Activated CD4-positive, alpha-beta memory T cell treated with anti-CD3 and anti-CD28 coated beads, Interleukin-2, amount 10 ng/mL, durations not matched to agents 7 days and 5 days (primary cell): ENCODE data around the gene WFDC1. TPM values are rescaled to one million over a fixed set of nuclear protein-coding genes. Genes with fewer than 3 reads are reported as not detected.

Experiments used
- CTCF ChIA-PET: fragments of 350-600 bp; sonication (Branson Sonifier 250); formaldehyde crosslinking; loops from one replicate; lab custom pipeline; 2021; ENCODE audit warnings: antibody characterized with exemption, inconsistent platforms; lab: Charles Lee
- POLR2A ChIA-PET: fragments of 350-600 bp; sonication (Branson Sonifier 250); formaldehyde crosslinking; loops from one replicate; lab custom pipeline; 2021; ENCODE audit warnings: antibody characterized with exemption; lab: Charles Lee
- DNase-seq: peaks from one replicate; pipeline ENCODE4 v3.0.0-alpha.2; 2020
- H3K27ac Mint-ChIP-seq: one replicate; pipeline ENCODE4 v1.8.0; 2021; ENCODE audit warnings: mild to moderate bottlenecking, mixed read lengths
- H3K27me3 Mint-ChIP-seq: one replicate; pipeline ENCODE4 v1.8.0; 2021; ENCODE audit warnings: mixed read lengths
- H3K36me3 Mint-ChIP-seq: one replicate; pipeline ENCODE4 v1.8.0; 2021; ENCODE audit warnings: low read depth, mixed read lengths
- H3K4me1 Mint-ChIP-seq: one replicate; pipeline ENCODE4 v1.8.0; 2021; ENCODE audit warnings: mixed read lengths
- H3K4me3 Mint-ChIP-seq: one replicate; pipeline ENCODE4 v1.8.0; 2021; ENCODE audit warnings: mild to moderate bottlenecking, mixed read lengths
- H3K9me3 Mint-ChIP-seq: one replicate; pipeline ENCODE4 v1.8.0; 2021; ENCODE audit warnings: mixed read lengths
- total RNA-seq, 2 experiments: library from RNA; stranded (reverse); gene quantifications; one replicate each; pipeline ENCODE4 v1.2.3, GENCODE V29; 2021

Gene WFDC1
- total RNA-seq: not detected

GRCh38 chr16:84294531-84295142 lies at the start of gene WFDC1:
Gene WFDC1 (plus strand): TSS chr16:84294878. CDS start chr16:84294972, 94 bp downstream.
- ChIA-PET CTCF (no interaction called here), POLR2A (no interaction called here)
- H3K4me3 Mint-ChIP-seq: no peak within 1 kb of the TSS
- peaks cover 53% of the 10 kb centered on the region for H3K27me3 Mint-ChIP-seq
- H3K4me1 Mint-ChIP-seq: no peaks in the 10 kb centered on the region
- H3K36me3 Mint-ChIP-seq: no peaks in the 10 kb centered on the region
- no peak for DNase-seq
- no peak within 1 kb of the TSS for H3K27ac Mint-ChIP-seq
- H3K9me3 Mint-ChIP-seq: no peaks in the 10 kb centered on the region

- POLR2A ChIA-PET: no interaction called here
- Mint-ChIP-seq H3K36me3 (no peaks in the 10 kb centered on the region), H3K4me3 (no peak overlapping the region), H3K27me3 (peaks cover 8% of the 10 kb centered on the region), H3K4me1 (no peaks in the 10 kb centered on the region), H3K9me3 (no peaks in the 10 kb centered on the region), H3K27ac (no peak overlapping the region)
- DNase-seq: no peak
- CTCF ChIA-PET: interaction anchor here (0.5 to 1.1 kb wide), 2 partner anchors 31 to 1537 kb away, joined by 3 to 5 read pairs; no protein-coding TSS in a partner anchor
These were observed 48.6 kb upstream of the WFDC1 start for GRCh38 chr16:84245956-84246678.

- Mint-ChIP-seq H3K27ac (no peak overlapping the region), H3K4me3 (no peak overlapping the region), H3K27me3 (peaks cover 11% of the 10 kb centered on the region), H3K36me3 (no peaks in the 10 kb centered on the region), H3K4me1 (no peaks in the 10 kb centered on the region), H3K9me3 (no peaks in the 10 kb centered on the region)
- POLR2A ChIA-PET: no interaction called here
- CTCF ChIA-PET: interaction anchor here (1.1 kb wide), 1 partner anchor 31 kb away, joined by 5 read pairs; no protein-coding TSS in a partner anchor
- DNase-seq: no peak
These were observed 48.0 kb upstream of the WFDC1 start for GRCh38 chr16:84246679-84247077.

- no peak overlapping the region for H3K27ac Mint-ChIP-seq
- H3K36me3 Mint-ChIP-seq: no peaks in the 10 kb centered on the region
- H3K4me1 Mint-ChIP-seq: no peaks in the 10 kb centered on the region
- CTCF ChIA-PET: no interaction called here
- H3K27me3 Mint-ChIP-seq: peaks cover 13% of the 10 kb centered on the region
- DNase-seq: no peak
- POLR2A ChIA-PET: no interaction called here
- H3K4me3 Mint-ChIP-seq: no peak overlapping the region
- H3K9me3 Mint-ChIP-seq: no peaks in the 10 kb centered on the region
These were observed 47.3 kb upstream of the WFDC1 start for GRCh38 chr16:84247331-84247730.

GRCh38 chr16:84247844-84248243 lies 46.8 kb upstream of the WFDC1 start:
- ChIA-PET CTCF (interaction anchor here (0.7 kb wide), 1 partner anchor 977 kb away, joined by 3 read pairs; no protein-coding TSS in a partner anchor), POLR2A (no interaction called here)
- no peaks in the 10 kb centered on the region for H3K9me3 Mint-ChIP-seq
- H3K27ac Mint-ChIP-seq: no peak overlapping the region
- H3K36me3 Mint-ChIP-seq: no peaks in the 10 kb centered on the region
- no peak overlapping the region for H3K4me3 Mint-ChIP-seq
- no peaks in the 10 kb centered on the region for H3K4me1 Mint-ChIP-seq
- H3K27me3 Mint-ChIP-seq: peaks cover 13% of the 10 kb centered on the region
- DNase-seq: no peak

- no peak overlapping the region for H3K27ac Mint-ChIP-seq
- no peaks in the 10 kb centered on the region for H3K4me1 Mint-ChIP-seq
- POLR2A ChIA-PET: no interaction called here
- peaks cover 28% of the 10 kb centered on the region for H3K27me3 Mint-ChIP-seq
- CTCF ChIA-PET: no interaction called here
- no peak overlapping the region for H3K4me3 Mint-ChIP-seq
- DNase-seq: no peak
- no peaks in the 10 kb centered on the region for H3K36me3 Mint-ChIP-seq
- peaks cover 7% of the 10 kb centered on the region for H3K9me3 Mint-ChIP-seq
These were observed 42.5 kb upstream of the WFDC1 start for GRCh38 chr16:84252184-84252583.

- no peak overlapping the region for H3K27ac Mint-ChIP-seq
- no peaks in the 10 kb centered on the region for H3K4me1 Mint-ChIP-seq
- H3K9me3 Mint-ChIP-seq: peaks cover 7% of the 10 kb centered on the region
- POLR2A ChIA-PET: no interaction called here
- CTCF ChIA-PET: interaction anchor here (0.9 kb wide), 1 partner anchor 11 kb away, joined by 3 read pairs; no protein-coding TSS in a partner anchor
- H3K36me3 Mint-ChIP-seq: no peaks in the 10 kb centered on the region
- DNase-seq: no peak
- H3K4me3 Mint-ChIP-seq: no peak overlapping the region
- H3K27me3 Mint-ChIP-seq: peaks cover 31% of the 10 kb centered on the region
These were observed 41.5 kb upstream of the WFDC1 start for GRCh38 chr16:84253173-84253572.

- Mint-ChIP-seq H3K27me3 (peaks cover 31% of the 10 kb centered on the region), H3K4me3 (no peak overlapping the region), H3K9me3 (peaks cover 7% of the 10 kb centered on the region), H3K27ac (no peak overlapping the region), H3K4me1 (no peaks in the 10 kb centered on the region), H3K36me3 (no peaks in the 10 kb centered on the region)
- POLR2A ChIA-PET: no interaction called here
- no peak for DNase-seq
- CTCF ChIA-PET: interaction anchor here (0.9 to 3.4 kb wide), 2 partner anchors 12 to 23 kb away, joined by 3 to 10 read pairs; no protein-coding TSS in a partner anchor
These were observed 40.6 kb upstream of the WFDC1 start for GRCh38 chr16:84254062-84254461.

- Mint-ChIP-seq H3K36me3 (no peaks in the 10 kb centered on the region), H3K9me3 (peaks cover 7% of the 10 kb centered on the region), H3K27me3 (peaks cover 28% of the 10 kb centered on the region), H3K27ac (no peak overlapping the region), H3K4me3 (no peak overlapping the region), H3K4me1 (no peaks in the 10 kb centered on the region)
- no peak for DNase-seq
- ChIA-PET POLR2A (no interaction called here), CTCF (interaction anchor here (3.4 kb wide), 1 partner anchor 21 kb away, joined by 10 read pairs; no protein-coding TSS in a partner anchor)
These were observed 39.4 kb upstream of the WFDC1 start for GRCh38 chr16:84255050-84255810.

- peaks cover 7% of the 10 kb centered on the region for H3K9me3 Mint-ChIP-seq
- H3K4me3 Mint-ChIP-seq: no peak overlapping the region
- ChIA-PET CTCF (no interaction called here), POLR2A (no interaction called here)
- DNase-seq: no peak
- no peak overlapping the region for H3K27ac Mint-ChIP-seq
- no peaks in the 10 kb centered on the region for H3K4me1 Mint-ChIP-seq
- H3K36me3 Mint-ChIP-seq: no peaks in the 10 kb centered on the region
- H3K27me3 Mint-ChIP-seq: peaks cover 18% of the 10 kb centered on the region
These were observed 36.4 kb upstream of the WFDC1 start for GRCh38 chr16:84258266-84258665.

GRCh38 chr16:84259691-84260090 lies 35.0 kb upstream of the WFDC1 start:
- POLR2A ChIA-PET: no interaction called here
- Mint-ChIP-seq H3K27ac (no peak overlapping the region), H3K36me3 (no peaks in the 10 kb centered on the region), H3K9me3 (peaks cover 7% of the 10 kb centered on the region), H3K27me3 (peaks cover 13% of the 10 kb centered on the region), H3K4me1 (no peaks in the 10 kb centered on the region), H3K4me3 (no peak overlapping the region)
- CTCF ChIA-PET: interaction anchor here (0.6 to 0.7 kb wide), 2 partner anchors 48 to 720 kb away, joined by 3 read pairs; no protein-coding TSS in a partner anchor
- DNase-seq: no peak

GRCh38 chr16:84260766-84261554 lies 33.7 kb upstream of the WFDC1 start:
- CTCF ChIA-PET: no interaction called here
- Mint-ChIP-seq H3K4me3 (no peak overlapping the region), H3K27me3 (peaks cover 9% of the 10 kb centered on the region), H3K27ac (no peak overlapping the region), H3K9me3 (peaks cover 3% of the 10 kb centered on the region), H3K4me1 (no peaks in the 10 kb centered on the region), H3K36me3 (no peaks in the 10 kb centered on the region)
- no peak for DNase-seq
- POLR2A ChIA-PET: no interaction called here
